Measurements from ENCODE around the gene TSSK6.

Gene TSSK6

DNA sequence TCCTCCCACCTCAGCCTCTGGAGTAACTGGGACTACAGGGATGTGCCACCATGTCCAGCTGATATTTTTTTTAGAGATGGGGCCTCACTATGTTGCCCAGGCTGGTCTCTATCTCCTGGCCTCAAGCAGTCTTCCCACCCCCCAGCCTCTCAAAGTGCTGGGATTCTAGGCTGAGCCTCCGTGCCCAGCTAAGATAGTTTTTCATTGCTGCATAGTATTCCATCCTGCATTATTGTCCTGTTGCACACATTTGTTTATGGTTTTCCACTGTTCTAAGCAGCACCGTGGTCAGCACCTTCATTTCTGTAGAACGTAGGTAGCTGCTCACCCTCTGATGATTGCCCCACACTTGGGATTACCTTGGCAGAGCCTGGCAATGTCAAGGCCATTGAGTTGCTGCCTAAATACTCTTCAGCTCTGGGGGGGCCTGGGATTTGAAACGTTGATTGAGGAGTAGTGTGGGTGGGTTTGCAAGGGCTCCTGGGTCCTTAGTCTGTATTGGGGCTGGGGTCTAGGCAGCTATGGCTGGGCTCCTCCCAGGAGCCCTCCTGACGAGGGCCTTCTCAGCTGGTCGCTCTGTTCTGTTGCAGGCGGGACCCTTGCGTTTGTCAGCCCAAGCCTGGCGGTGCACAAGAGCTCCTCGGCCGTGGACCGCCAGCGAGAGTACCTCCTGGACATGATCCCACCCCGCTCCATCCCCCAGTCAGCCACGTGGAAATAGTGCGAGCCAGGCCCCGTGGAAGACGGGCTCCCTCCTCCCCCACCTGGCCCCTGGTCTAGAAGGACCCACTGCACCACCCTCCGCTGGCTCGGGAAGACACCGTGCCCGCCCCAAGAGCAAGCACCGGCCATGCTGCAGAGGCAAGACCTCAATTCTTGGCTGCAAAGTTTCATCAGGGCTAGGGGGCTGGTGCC lies 10.3 kb downstream of the TSSK6 start:
- TF ChIP-seq, protein P1, sequence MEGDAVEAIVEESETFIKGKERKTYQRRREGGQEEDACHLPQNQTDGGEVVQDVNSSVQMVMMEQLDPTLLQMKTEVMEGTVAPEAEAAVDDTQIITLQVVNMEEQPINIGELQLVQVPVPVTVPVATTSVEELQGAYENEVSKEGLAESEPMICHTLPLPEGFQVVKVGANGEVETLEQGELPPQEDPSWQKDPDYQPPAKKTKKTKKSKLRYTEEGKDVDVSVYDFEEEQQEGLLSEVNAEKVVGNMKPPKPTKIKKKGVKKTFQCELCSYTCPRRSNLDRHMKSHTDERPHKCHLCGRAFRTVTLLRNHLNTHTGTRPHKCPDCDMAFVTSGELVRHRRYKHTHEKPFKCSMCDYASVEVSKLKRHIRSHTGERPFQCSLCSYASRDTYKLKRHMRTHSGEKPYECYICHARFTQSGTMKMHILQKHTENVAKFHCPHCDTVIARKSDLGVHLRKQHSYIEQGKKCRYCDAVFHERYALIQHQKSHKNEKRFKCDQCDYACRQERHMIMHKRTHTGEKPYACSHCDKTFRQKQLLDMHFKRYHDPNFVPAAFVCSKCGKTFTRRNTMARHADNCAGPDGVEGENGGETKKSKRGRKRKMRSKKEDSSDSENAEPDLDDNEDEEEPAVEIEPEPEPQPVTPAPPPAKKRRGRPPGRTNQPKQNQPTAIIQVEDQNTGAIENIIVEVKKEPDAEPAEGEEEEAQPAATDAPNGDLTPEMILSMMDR (conservative IDR thresholded peaks at IDR 0.05; ENCODE audit: low read depth, low read length), result no peak
- Histone ChIP-seq H3K4me3 (IDR thresholded peaks at IDR 0.05; ENCODE audit: insufficient read depth, low read depth, low read length) (no peak overlapping the region), H3K79me2 (ENCODE audit: insufficient read depth, low read depth) (no peaks in the 10 kb centered on the region), H3K27ac (no peak overlapping the region), H4K20me1 (ENCODE audit: insufficient read depth) (no peaks in the 10 kb centered on the region), H3K27me3 (ENCODE audit: insufficient read depth, low read depth) (no peaks in the 10 kb centered on the region), H3K9ac (no peak overlapping the region), H2AFZ (ENCODE audit: low read depth) (no peak overlapping the region), H3K4me2 (no peak overlapping the region), H3K36me3 (ENCODE audit: insufficient read depth) (peaks cover 2% of the 10 kb centered on the region; the same call in 1 of the 2 replicates), H3K4me1 (ENCODE audit: low read depth, poor library complexity, severe bottlenecking) (no peaks in the 10 kb centered on the region)

DNA sequence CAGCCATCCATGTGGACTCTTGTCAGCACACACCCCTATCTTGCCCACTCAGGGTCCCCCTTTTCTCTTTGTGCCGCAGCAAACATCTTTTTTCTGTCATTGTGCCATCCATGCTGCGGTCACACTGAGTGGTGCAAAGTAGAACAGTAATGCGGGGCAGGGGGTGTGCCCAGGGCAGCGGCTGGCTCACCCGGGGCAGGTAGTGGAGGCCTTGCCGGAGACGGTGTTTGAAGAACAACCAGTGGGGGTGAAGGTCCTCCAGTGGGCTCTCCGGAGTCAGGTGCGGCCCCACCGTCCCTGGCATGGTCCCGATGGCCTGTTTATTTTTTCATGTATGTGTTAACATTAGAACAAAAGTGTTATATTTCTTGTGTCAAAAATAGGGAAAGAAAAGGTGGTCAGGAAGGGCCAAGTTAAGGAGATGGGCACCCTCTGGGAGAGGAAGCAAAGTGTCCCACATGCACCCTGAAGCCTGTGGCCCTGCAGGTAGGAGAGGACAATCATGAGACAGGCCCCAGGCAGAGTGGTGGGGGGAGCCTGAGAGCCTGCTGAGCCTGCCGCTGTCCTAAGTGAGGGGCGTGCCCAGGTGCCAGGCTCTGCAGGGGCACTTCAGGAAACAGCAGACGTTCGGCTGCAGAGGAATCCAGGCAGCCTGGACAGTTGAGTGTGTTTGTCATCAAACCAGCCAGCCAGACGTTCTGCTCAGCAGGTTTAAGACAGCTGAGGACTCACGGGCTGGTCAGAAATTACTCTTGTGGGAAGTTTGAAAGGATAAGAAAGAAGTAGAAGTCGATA lies 12.3 kb downstream of the TSSK6 start:
- TF ChIP-seq, protein P1 (conservative IDR thresholded peaks at IDR 0.05; ENCODE audit: low read depth, low read length), result no peak
- no peak overlapping the region for H3K9ac ChIP-seq
- H2AFZ ChIP-seq (ENCODE audit: low read depth), result no peak overlapping the region
- peaks cover 2% of the 10 kb centered on the region; the same call in 1 of the 2 replicates for H3K36me3 ChIP-seq (ENCODE audit: insufficient read depth)
- H4K20me1 ChIP-seq (ENCODE audit: insufficient read depth), result no peaks in the 10 kb centered on the region
- no peak overlapping the region for H3K4me3 ChIP-seq (IDR thresholded peaks at IDR 0.05; ENCODE audit: insufficient read depth, low read depth, low read length)
- no peaks in the 10 kb centered on the region for H3K79me2 ChIP-seq (ENCODE audit: insufficient read depth, low read depth)
- no peak overlapping the region for H3K4me2 ChIP-seq
- H3K4me1 ChIP-seq (ENCODE audit: low read depth, poor library complexity, severe bottlenecking), result no peaks in the 10 kb centered on the region
- H3K27me3 ChIP-seq (ENCODE audit: insufficient read depth, low read depth), result no peaks in the 10 kb centered on the region
- H3K27ac ChIP-seq, result no peak overlapping the region

DNA sequence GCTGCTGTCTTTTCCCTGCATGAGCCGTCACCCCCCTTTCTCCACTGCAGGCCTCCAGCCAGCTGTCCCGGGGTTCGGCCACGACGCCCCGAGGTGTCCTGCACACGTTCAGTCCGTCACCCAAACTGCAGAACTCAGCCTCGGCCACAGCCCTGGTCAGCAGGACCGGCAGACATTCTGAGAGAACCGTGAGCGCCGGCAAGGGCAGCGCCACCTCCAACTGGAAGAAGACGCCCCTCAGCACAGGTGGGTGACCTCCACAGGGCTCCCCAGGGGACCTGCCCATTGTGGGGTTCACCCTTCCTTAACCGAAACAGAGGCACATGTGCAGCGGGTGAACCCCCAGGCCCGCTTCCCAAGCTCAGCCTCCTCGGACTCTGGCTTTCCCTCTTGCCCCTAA lies 13.1 kb downstream of the TSSK6 start:
- peaks cover 2% of the 10 kb centered on the region; the same call in 1 of the 2 replicates for H3K36me3 ChIP-seq (ENCODE audit: insufficient read depth)
- no peak overlapping the region for H3K27ac ChIP-seq
- H2AFZ ChIP-seq (ENCODE audit: low read depth), result no peak overlapping the region
- no peak overlapping the region for H3K4me3 ChIP-seq (IDR thresholded peaks at IDR 0.05; ENCODE audit: insufficient read depth, low read depth, low read length)
- no peak overlapping the region for H3K4me2 ChIP-seq
- no peaks in the 10 kb centered on the region for H4K20me1 ChIP-seq (ENCODE audit: insufficient read depth)
- H3K79me2 ChIP-seq (ENCODE audit: insufficient read depth, low read depth), result no peaks in the 10 kb centered on the region
- H3K4me1 ChIP-seq (ENCODE audit: low read depth, poor library complexity, severe bottlenecking), result no peaks in the 10 kb centered on the region
- H3K9ac ChIP-seq, result no peak overlapping the region
- H3K27me3 ChIP-seq (ENCODE audit: insufficient read depth, low read depth), result no peaks in the 10 kb centered on the region
- TF ChIP-seq, protein P1 (conservative IDR thresholded peaks at IDR 0.05; ENCODE audit: low read depth, low read length), result no peak

GRCh38 chr19:19501798-19502197 lies 13.6 kb downstream of the TSSK6 start:
- TF ChIP-seq, protein P1 (conservative IDR thresholded peaks at IDR 0.05; ENCODE audit: low read depth, low read length), result no peak
- no peaks in the 10 kb centered on the region for H3K79me2 ChIP-seq (ENCODE audit: insufficient read depth, low read depth)
- no peak overlapping the region for H3K4me2 ChIP-seq
- H3K4me3 ChIP-seq (IDR thresholded peaks at IDR 0.05; ENCODE audit: insufficient read depth, low read depth, low read length), result no peak overlapping the region
- H3K9ac ChIP-seq, result no peak overlapping the region
- no peaks in the 10 kb centered on the region for H4K20me1 ChIP-seq (ENCODE audit: insufficient read depth)
- H3K27ac ChIP-seq, result no peak overlapping the region
- no peak overlapping the region for H2AFZ ChIP-seq (ENCODE audit: low read depth)
- no peaks in the 10 kb centered on the region for H3K4me1 ChIP-seq (ENCODE audit: low read depth, poor library complexity, severe bottlenecking)
- peaks cover 2% of the 10 kb centered on the region; the same call in 1 of the 2 replicates for H3K36me3 ChIP-seq (ENCODE audit: insufficient read depth)
- H3K27me3 ChIP-seq (ENCODE audit: insufficient read depth, low read depth), result no peaks in the 10 kb centered on the region

Data from KMS-11 (cell line).